Bronchial epithelial cell (primary cell): Measurements from ENCODE around the gene C1orf105. TPM values are rescaled to one million over a fixed set of nuclear protein-coding genes. Genes with fewer than 3 reads are reported as not detected.

Experiments used
- DNase-seq: peaks from one replicate; pipeline ENCODE4 v3.0.0-alpha.2; 2010; ENCODE audit warnings: low read depth
- FAIRE-seq: peaks from 2 replicates; lab custom pipeline; 2011; peaks lifted over from hg19 to GRCh38; lab: Jason Lieb, UNC
- H3K27me3 ChIP-seq: 2 replicates; pipeline ENCODE4 v1.5.1; 2011; ENCODE audit warnings: low read length; ENCODE audit not compliant: control insufficient read depth, insufficient read depth
- H3K36me3 ChIP-seq: 2 replicates; pipeline ENCODE4 v1.5.1; 2011; ENCODE audit warnings: low read length; ENCODE audit not compliant: control insufficient read depth, insufficient read depth
- H3K4me3 ChIP-seq: 2 replicates; pipeline ENCODE4 v1.5.1; 2011; ENCODE audit warnings: mild to moderate bottlenecking, low read depth, low read length, control low read depth
- total RNA-seq: library from RNA; depleted of rRNA; stranded (reverse); fragments of >200 nt; gene quantifications from 2 replicates; pipeline ENCODE4 v1.2.1, GENCODE V29; 2014
- TF ChIP-seq, protein P1 (sequence below): IDR thresholded peaks from 2 replicates; pipeline ENCODE4 v1.5.1; 2011; ENCODE audit warnings: mild to moderate bottlenecking, moderate library complexity, low read length, control low read depth, inconsistent platforms; ENCODE audit not compliant: insufficient read depth, severe bottlenecking

C1orf105 gene
- total RNA-seq, 1 donor from 2014 or later: not detected

GRCh38 chr1:172456344-172456769 is 35.9 kb downstream of the C1orf105 start:
- Histone ChIP-seq H3K36me3 (no peaks in the 10 kb centered on the region), H3K4me3 (no peak overlapping the region), H3K27me3 (no peaks in the 10 kb centered on the region)
- TF ChIP-seq, protein P1, sequence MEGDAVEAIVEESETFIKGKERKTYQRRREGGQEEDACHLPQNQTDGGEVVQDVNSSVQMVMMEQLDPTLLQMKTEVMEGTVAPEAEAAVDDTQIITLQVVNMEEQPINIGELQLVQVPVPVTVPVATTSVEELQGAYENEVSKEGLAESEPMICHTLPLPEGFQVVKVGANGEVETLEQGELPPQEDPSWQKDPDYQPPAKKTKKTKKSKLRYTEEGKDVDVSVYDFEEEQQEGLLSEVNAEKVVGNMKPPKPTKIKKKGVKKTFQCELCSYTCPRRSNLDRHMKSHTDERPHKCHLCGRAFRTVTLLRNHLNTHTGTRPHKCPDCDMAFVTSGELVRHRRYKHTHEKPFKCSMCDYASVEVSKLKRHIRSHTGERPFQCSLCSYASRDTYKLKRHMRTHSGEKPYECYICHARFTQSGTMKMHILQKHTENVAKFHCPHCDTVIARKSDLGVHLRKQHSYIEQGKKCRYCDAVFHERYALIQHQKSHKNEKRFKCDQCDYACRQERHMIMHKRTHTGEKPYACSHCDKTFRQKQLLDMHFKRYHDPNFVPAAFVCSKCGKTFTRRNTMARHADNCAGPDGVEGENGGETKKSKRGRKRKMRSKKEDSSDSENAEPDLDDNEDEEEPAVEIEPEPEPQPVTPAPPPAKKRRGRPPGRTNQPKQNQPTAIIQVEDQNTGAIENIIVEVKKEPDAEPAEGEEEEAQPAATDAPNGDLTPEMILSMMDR: no peak
- DNase-seq (no peak), FAIRE-seq (no peak)

DNA sequence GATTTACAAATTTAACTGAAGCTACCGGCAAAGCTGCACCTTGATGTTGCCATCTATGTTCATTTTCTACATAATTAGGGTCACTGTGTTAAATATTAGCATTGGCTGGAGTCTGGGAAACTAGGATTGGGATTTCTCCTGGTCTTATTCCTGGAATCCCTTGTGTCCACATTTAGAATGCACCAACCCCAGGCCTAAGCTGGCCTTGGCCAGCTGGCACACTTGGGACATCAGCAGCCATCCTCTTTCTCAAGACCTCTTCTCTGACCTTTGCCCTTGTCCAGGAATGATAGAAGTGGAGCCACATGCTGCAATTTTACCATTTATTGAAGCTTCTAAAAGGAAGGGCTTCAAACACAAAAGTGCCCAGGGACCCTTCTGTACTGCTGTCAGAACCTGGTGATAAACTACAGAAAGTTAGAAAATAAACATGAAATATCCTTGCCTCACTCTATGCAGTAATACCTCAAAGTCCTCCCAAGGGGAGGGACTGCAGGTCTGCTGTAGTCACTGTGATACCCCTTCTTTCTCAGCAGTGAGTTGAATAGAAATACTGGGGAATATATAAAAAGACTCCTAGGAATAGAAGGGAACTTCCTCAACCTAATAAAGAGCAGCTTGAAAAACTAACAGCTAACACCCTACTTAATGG is 37.1 kb downstream of the C1orf105 start:
- TF ChIP-seq, protein P1: no peak
- H3K27me3 ChIP-seq: no peaks in the 10 kb centered on the region
- FAIRE-seq (no peak), DNase-seq (no peak)
- H3K4me3 ChIP-seq: no peak overlapping the region
- H3K36me3 ChIP-seq: no peaks in the 10 kb centered on the region

DNA sequence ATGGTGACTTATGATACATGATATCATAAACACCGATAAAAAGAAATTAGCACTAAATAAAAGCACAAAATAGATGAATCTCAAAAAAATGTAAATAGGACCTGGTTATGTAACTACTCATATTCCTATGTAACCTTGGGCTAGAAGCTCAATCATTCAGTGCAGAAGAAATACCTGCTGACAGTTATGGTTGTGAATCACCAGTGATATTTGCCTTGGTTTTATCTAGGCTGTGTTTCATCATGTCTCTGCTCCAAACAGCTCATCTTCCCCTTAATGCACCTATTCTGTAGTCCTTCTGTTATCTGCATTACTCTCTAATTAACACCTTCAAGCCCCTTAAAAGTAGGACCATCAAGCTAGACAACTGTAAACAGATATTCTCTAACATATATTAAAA is 39.7 kb downstream of the C1orf105 start:
- H3K36me3 ChIP-seq: no peaks in the 10 kb centered on the region
- TF ChIP-seq, protein P1: no peak
- H3K4me3 ChIP-seq: no peak overlapping the region
- no peaks in the 10 kb centered on the region for H3K27me3 ChIP-seq
- peak; percentile 77 for DNase-seq
- FAIRE-seq: no peak

GRCh38 chr1:172460887-172461315 is 40.4 kb downstream of the C1orf105 start:
- Histone ChIP-seq H3K36me3 (no peaks in the 10 kb centered on the region), H3K27me3 (no peaks in the 10 kb centered on the region), H3K4me3 (no peak overlapping the region)
- FAIRE-seq (no peak), DNase-seq (peak; percentile 21)
- TF ChIP-seq, protein P1: no peak

DNA sequence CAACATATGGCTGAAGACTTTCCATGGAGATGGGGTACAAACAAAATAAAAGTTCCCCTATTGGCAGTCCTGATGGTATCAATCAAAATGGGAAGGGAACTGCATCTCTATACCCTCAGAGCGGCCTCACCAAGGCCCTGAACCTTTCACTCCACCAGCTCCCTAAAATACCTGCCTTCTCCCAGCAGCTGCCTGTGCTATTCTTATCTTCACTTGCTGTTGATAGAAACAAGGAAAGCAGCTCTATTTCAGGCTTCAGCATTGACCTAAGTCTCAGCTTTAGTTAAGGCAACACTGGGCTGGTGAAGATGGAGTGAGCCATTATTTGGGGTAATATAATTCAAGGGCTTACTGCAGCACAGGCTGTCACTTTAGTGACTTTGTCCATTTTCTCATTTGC is 45.1 kb downstream of the C1orf105 start:
- DNase-seq: no peak
- no peaks in the 10 kb centered on the region for H3K27me3 ChIP-seq
- TF ChIP-seq, protein P1: no peak
- H3K36me3 ChIP-seq: no peaks in the 10 kb centered on the region
- FAIRE-seq: no peak
- H3K4me3 ChIP-seq: no peak overlapping the region
